ENCODE results near the gene NDUFB10.
A peak's percentile ranks its signal among the peaks of the same experiment; 100 is the strongest.
"Not testable (repeated sequence)": the region's sequence is repeated elsewhere in the genome, so short reads cannot be mapped to it uniquely, and the experiment has no call there.

NDUFB10 gene

DNA sequence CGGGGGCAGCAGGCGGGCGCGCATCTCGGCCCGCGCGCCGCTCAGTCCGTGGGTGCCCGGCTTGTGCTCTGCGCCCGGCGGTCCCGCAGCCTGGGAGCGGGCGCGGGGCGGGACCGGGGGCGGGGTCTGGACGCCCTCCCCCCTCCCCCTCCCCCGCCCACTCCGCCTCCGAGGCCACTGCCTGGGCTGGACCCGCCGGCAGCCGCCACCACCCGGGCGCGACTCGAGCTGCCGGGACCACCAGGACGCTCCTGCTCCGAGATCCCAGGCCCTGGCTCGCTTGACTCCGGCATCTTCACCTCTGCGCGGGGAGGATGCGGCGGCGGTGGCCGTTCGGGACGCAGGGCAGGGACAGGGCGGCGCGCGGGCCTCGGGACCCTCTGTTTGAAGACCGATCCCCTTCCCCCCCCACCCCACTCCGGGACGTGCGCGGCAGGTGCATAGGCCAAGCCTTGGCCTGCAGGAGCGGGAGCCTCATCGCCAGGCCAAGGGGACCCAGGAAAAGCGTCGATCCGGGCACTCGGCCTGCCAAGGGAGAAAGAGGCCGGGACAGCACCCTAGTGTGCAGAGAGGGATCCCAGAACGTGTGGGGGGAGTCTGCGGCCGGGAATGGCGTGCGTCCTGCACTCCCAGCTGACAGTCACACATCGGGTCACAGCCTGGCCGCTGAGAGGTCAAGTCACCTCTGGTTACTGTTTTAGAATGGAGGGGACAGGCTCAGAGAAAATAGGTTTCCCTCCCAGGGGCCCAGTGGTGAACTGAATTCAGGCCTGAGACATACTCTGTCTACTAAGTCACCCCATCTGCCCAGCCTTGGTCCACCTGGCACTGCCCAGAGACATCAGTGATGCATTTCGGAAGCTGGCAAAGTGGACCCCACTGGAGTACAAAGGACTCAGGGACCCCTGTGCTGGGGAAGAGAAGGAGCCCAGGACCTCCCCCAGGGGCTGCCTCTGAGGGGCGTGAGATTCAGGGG, 40.7 kb upstream of the NDUFB10 start, which contains the start of gene HS3ST6:
TSS of gene HS3ST6 (minus strand) at position 65 of the 976 bp plus-strand sequence. CDS start 92 bp downstream, outside the sequence.
- peaks cover 96% of the 10 kb centered on the region for H3K27me3 Mint-ChIP-seq
- no peak within 1 kb of the TSS for H3K27ac Mint-ChIP-seq
- no peaks in the 10 kb centered on the region for H3K9me3 Mint-ChIP-seq
- DNase-seq = no peak
- no peaks in the 10 kb centered on the region for H3K4me1 Mint-ChIP-seq
- CTCF ChIA-PET = no interaction called here
- no peak within 1 kb of the TSS for H3K4me3 Mint-ChIP-seq
- H3K36me3 Mint-ChIP-seq = no peaks in the 10 kb centered on the region

DNA sequence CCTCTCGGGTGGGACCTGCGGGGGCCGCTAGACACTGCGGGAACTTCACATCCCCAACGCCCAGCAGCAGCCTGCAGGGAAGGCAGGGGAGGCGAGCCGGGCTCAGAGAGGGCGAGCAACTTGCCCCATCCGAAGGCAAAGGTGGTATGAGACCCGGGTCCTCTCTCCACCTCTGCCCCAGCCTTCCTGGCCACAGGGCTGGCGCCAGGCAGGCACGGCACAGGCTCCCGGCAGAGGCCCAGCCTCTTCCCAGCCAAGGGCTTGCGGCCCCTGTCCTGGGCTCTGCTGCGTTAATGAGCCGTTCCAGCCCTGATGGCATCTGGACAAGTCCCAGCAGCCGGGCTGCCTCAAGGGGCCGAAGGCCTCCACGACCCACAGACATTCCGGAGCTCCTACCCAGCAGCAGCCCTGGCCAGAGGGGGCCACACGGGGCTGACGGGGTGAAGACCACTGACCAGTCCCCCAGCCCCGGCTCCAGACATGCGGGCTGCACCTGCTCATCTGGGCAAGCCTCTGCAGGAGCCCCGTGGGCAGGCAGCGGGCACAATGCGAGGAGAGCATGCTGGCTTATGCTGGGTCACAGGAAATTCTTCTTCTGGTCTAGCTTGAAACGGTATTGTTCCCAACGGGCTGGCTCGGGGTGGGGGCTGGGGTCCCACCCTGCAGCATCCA, 39.9 kb upstream of the NDUFB10 start:
- Mint-ChIP-seq H3K4me3 (no peak overlapping the region), H3K36me3 (no peaks in the 10 kb centered on the region), H3K27ac (no peak overlapping the region), H3K27me3 (peaks cover 96% of the 10 kb centered on the region), H3K4me1 (no peaks in the 10 kb centered on the region), H3K9me3 (no peaks in the 10 kb centered on the region)
- CTCF ChIA-PET = no interaction called here
- no peak for DNase-seq

DNA sequence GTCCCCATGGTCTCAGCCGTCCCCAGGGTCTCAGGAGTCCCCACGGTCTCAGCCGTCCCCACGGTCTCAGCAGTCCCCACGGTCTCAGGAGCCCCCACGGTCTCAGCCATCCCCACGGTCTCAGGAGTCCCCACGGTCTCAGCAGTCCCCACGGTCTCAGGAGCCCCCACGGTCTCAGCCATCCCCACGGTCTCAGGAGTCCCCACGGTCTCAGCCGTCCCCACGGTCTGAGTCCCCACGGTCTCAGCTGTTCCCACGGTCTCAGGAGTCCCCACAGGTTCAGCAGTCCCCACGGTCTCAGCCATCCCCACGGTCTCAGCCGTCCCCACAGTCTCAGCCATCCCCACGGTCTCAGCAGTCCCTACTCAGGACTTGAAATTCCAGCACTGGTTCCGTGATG, 39.2 kb upstream of the NDUFB10 start:
- H3K4me1 Mint-ChIP-seq, CTCF ChIA-PET: not testable (repeated sequence)

DNA sequence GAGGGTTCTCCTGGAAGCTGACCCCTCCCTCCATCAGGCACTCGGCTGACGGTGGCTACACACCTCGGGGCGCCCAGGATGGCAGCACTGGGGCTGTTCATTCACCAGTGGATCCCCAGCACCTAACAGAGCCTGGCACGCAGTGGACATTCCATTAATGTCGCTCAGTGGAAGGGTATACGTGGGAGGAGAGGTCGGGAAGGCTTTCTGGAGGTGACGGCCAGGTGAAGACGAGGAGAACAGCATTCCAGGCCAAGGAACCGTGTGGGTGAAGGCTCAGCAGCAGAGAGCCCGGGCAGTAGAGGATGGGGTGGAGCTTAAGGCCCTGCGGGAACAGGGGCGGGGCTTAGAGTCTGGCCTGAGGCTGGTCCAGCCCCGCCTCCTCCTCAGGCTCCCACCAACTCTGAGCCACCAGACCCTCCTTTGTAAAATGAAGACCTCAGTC, 38.6 kb upstream of the NDUFB10 start:
- DNase-seq = no peak
- Mint-ChIP-seq H3K27me3 (peaks cover 95% of the 10 kb centered on the region), H3K27ac (no peak overlapping the region), H3K36me3 (no peaks in the 10 kb centered on the region), H3K4me1 (no peaks in the 10 kb centered on the region), H3K9me3 (no peaks in the 10 kb centered on the region), H3K4me3 (no peak overlapping the region)
- CTCF ChIA-PET = no interaction called here

More for the DNA sequence above, 39.2 kb upstream of the NDUFB10 start:
- not testable (repeated sequence) for DNase-seq, H3K36me3 Mint-ChIP-seq, H3K4me3 Mint-ChIP-seq, H3K27ac Mint-ChIP-seq, H3K9me3 Mint-ChIP-seq
- peaks cover 96% of the 10 kb centered on the region for H3K27me3 Mint-ChIP-seq

DNA sequence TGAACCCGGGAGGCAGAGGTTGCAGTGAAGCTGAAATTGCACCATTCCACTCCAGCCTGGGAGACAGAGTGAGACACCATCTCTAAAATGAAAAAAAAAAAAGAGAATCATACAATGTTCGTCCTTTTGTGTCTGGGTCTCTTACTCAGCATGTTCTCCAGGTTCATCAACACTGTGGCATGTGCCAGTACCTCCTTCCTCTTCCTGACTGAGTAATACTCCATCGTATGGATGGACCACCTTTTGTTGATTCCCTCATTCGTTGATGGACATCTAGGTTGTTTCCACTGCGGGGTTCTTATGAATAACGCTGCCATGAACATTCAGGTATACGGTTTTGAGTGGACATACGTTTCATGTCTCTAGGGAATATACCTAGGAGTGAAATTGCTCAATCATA, 37.0 kb upstream of the NDUFB10 start:
- no peaks in the 10 kb centered on the region for H3K9me3 Mint-ChIP-seq
- CTCF ChIA-PET = no interaction called here
- no peak overlapping the region for H3K27ac Mint-ChIP-seq
- peaks cover 83% of the 10 kb centered on the region for H3K27me3 Mint-ChIP-seq
- DNase-seq = no peak
- H3K4me1 Mint-ChIP-seq = no peaks in the 10 kb centered on the region
- H3K4me3 Mint-ChIP-seq = no peak overlapping the region
- no peaks in the 10 kb centered on the region for H3K36me3 Mint-ChIP-seq

DNA sequence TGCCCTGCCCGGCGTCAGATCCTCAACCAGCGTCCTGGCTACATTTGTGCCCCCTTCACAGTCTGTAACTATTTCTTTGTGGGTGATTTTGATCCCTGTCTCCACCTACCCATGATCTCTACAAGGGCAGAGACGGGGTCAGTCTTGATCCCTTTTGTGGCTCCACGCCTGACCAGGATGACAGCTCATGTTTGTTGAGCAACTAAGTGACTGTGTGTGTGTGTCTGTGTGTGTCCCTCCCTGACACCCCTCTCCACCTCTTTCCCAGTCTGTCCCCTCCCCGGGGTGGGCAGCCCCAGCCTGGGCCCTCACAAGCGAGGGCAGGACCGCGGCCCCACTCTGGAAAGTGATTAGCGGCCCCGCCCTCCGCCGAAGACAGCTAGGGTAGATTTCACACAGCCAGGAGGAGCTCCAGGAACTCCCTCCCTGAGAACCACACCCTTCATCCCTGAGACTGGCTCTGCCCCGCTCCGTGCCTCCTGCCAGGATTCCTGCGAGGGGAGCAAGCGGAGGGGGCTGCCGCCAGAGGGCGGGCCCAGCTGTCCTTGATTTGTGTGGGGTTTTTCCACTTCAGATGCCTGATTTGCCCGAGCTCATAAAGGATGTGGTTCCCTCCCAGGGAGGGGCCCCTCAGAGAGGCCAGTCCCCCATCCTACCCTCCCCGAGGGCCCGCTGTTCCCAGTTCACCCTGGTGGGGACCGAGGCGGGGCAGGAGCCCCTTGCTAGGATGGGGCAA, 35.9 kb upstream of the NDUFB10 start:
- no peak overlapping the region for H3K4me3 Mint-ChIP-seq
- no peaks in the 10 kb centered on the region for H3K36me3 Mint-ChIP-seq
- H3K4me1 Mint-ChIP-seq = no peaks in the 10 kb centered on the region
- H3K27me3 Mint-ChIP-seq = peaks cover 81% of the 10 kb centered on the region
- H3K27ac Mint-ChIP-seq = no peak overlapping the region
- no peaks in the 10 kb centered on the region for H3K9me3 Mint-ChIP-seq
- CTCF ChIA-PET = interaction anchor here (1.3 to 1.4 kb wide), 2 partner anchors 15 to 110 kb away, joined by 3 to 6 read pairs; no protein-coding TSS in a partner anchor
- DNase-seq = no peak

DNA sequence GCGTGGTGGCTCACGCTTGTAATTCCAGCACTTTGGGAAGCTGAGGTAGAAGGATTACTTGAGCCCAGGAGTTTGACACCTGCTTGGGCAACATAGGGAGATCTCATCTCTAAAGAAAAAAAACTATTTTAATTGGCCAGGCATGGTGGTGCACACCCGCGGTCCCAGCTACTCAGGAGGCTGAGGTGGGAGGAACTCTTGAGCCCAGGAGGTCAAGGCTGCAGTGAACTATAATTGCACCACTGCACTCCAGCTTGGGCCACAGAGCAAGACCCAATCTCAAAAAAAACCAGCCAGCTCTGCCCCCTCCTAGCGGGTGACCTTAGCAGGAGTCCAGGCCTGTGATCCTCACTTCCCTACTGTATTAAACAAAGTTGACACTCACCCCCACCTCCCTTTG, 35.2 kb upstream of the NDUFB10 start:
- Mint-ChIP-seq H3K27ac (no peak overlapping the region), H3K9me3 (no peaks in the 10 kb centered on the region), H3K27me3 (peaks cover 74% of the 10 kb centered on the region), H3K4me1 (peaks cover 1% of the 10 kb centered on the region), H3K36me3 (no peaks in the 10 kb centered on the region), H3K4me3 (no peak overlapping the region)
- DNase-seq = no peak
- CTCF ChIA-PET = interaction anchor here (1.3 to 1.4 kb wide), 2 partner anchors 15 to 111 kb away, joined by 3 to 6 read pairs; no protein-coding TSS in a partner anchor

DNA sequence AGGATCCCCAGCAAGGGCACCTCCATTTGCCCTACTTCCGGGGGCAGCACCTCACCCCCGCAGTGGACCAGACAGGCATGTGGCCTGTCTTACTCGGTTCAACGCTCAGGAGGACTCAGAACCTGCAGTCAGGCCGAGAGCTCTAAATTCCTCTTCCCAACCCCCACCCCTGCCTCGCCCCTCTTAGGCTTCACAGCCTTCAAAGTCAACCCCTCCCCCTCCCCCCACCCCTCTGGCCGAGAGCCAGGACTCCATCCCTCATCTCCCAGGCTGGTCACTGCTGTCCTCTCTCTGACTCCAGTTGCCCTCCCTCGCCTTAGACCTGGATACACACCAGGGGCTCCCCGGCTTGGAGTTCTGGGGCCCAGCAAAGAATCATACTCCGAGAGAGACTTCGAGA, 33.1 kb upstream of the NDUFB10 start:
- no peak overlapping the region for H3K4me3 Mint-ChIP-seq
- H3K27me3 Mint-ChIP-seq = peaks cover 57% of the 10 kb centered on the region
- peaks cover 4% of the 10 kb centered on the region for H3K4me1 Mint-ChIP-seq
- CTCF ChIA-PET = no interaction called here
- no peaks in the 10 kb centered on the region for H3K9me3 Mint-ChIP-seq
- DNase-seq = no peak
- H3K36me3 Mint-ChIP-seq = no peaks in the 10 kb centered on the region
- H3K27ac Mint-ChIP-seq = no peak overlapping the region

DNA sequence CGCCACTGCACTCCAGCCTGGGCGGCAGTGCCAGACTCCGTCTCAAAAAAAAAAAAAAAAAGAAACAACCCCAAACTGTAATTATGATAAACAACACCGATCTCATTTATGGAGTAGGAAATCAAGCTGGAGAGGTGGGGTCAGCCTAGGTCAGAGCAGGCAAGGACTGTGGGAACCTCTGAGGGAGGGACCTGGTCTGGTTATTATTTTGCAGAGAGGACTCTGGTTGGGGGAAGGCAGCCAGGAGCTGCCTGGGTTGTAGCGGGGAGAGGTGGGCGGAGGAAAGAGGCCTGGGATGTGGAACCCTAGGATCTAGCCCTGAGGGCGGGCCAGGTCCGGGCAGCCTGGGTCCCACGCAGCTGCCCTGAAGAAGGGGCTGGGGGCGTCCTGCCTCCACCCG, 30.2 kb upstream of the NDUFB10 start:
- peak overlapping the region; percentile 63 for H3K4me3 Mint-ChIP-seq
- no peak overlapping the region for H3K27ac Mint-ChIP-seq
- H3K9me3 Mint-ChIP-seq = no peaks in the 10 kb centered on the region
- peaks cover 45% of the 10 kb centered on the region for H3K27me3 Mint-ChIP-seq
- H3K4me1 Mint-ChIP-seq = peaks cover 4% of the 10 kb centered on the region
- H3K36me3 Mint-ChIP-seq = no peaks in the 10 kb centered on the region
- DNase-seq = peak; percentile 39
- CTCF ChIA-PET = interaction anchor here (1.0 to 2.5 kb wide), 7 partner anchors 8 to 146 kb away, joined by 3 to 10 read pairs (median 4); partner anchors contain the start of genes MSRB1, NUBP2 and SPSB3

DNA sequence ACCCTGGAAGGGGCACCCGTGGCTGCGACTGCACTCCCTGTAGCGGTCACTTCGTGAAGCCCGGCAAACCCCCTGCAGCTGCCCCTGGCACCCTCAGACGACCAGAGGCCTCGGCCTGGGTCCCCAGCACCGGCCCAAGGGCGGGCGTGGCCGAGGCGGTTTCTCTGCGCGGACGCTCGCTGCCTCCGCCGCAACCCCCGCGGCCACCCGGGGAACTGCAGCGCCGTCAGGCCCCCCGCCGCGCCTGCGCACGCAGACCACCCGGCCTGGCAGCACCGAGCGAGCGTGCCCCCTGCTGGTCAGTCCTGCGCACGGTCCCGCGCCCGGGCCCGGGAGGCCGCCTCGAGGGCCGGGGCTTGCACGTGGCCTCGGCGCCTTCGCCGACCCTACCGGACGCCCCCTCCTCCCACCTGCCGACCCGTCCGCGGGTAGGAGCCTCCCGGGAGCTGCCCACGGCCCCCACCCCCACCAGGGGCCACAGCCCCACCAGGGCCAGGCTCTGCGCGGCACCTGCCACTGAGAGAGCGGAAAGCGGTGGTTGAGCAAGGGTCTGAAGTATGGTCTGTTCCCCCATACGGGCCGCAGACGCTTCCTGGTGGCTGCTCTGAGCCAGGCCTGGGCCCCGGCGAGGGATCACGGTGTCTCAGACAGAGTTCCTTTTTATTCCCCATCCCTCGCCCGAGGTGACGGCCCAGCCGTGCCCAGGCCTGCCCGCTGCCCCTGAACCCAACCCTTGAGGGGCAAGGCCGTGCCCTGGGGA, 29.6 kb upstream of the NDUFB10 start:
- Mint-ChIP-seq H3K36me3 (no peaks in the 10 kb centered on the region), H3K9me3 (no peaks in the 10 kb centered on the region), H3K4me1 (peaks cover 4% of the 10 kb centered on the region), H3K27me3 (peaks cover 39% of the 10 kb centered on the region), H3K4me3 (peak overlapping the region; percentile 35), H3K27ac (no peak overlapping the region)
- DNase-seq = peak; percentile 91
- CTCF ChIA-PET = interaction anchor here (1.0 to 2.5 kb wide), 5 partner anchors 11 to 147 kb away, joined by 3 to 10 read pairs (median 8); partner anchors contain the start of genes NUBP2 and SPSB3

DNA sequence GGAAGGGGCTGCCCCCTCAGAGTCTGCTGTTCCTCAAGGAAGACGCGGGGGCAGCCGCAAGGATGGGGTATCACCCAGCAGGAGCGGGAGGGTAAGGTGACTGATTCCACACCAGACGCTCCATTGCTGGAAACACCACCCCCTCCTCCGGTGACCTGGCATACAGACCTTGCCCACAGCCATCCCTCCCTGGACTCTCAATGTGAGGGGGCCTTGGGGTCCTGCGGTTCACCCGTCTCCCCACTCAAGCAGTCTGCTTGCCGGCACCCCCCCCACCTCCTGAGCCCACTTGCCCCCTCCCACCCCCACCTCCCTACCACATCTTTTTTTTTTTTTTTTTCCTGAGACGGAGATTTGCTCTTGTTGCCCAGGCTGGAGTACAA, 29.0 kb upstream of the NDUFB10 start:
- Mint-ChIP-seq H3K9me3 (no peaks in the 10 kb centered on the region), H3K4me1 (peaks cover 4% of the 10 kb centered on the region), H3K27me3 (peaks cover 33% of the 10 kb centered on the region), H3K36me3 (no peaks in the 10 kb centered on the region), H3K4me3 (no peak overlapping the region), H3K27ac (no peak overlapping the region)
- no peak for DNase-seq
- CTCF ChIA-PET = interaction anchor here (0.8 to 2.5 kb wide), 3 partner anchors 10 to 68 kb away, joined by 3 to 8 read pairs (median 3); no protein-coding TSS in a partner anchor

DNA sequence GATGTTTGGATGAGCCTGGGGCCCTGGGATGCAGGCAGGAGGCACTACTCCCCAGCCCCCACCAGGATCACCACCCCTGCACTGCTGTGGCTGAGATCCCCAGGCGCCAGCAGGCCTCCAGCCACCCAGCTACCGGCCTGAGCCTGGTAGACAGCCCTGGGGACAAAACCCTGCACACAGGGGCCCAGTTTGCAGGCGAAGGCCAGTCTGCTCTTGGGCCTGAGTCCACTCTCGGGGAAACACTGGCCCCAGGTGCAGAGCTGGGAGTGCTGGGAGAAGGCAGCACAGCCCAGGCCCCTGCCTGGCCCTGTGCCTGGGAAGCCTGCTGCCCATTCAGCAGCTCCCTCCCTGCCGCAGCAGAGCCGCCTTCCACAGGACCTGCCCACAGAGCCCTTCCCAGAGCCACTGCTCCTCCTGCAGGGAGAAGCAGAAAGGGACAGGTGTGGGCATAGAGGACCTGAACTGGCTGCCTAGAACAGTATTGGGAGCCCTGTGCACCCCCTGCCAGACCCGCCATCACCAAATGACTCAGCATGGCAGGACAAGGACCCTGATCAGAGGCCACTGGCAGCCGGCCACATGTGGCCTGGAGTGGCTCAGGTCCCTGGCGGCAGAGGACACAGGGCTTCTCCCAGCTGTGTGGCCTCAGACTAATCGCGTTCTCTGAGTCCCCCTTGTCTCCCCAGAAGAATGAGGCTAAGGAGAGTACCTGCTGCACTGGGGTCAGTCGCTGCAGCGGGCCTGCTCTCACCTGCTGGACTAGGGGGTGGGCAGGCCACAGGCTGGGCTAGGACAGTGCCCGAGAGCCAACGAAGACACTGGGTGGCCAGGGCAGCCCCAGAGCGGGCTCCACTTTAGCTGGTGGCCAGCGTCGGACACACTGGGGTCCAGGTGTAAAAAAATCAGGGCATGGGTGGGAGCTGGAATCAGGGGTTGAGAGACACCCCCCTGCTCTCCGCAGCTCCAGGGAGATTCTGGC, 27.0 kb upstream of the NDUFB10 start:
- Mint-ChIP-seq H3K36me3 (no peaks in the 10 kb centered on the region), H3K27ac (no peak overlapping the region), H3K4me3 (no peak overlapping the region), H3K27me3 (peaks cover 26% of the 10 kb centered on the region), H3K9me3 (no peaks in the 10 kb centered on the region), H3K4me1 (peaks cover 4% of the 10 kb centered on the region)
- no peak for DNase-seq
- CTCF ChIA-PET = interaction anchor here (1.5 kb wide), 1 partner anchor 9 kb away, joined by 3 read pairs; no protein-coding TSS in a partner anchor

Data from activated naive CD4-positive, alpha-beta T cell treated with anti-CD3 and anti-CD28 coated beads, Interleukin-2, amount 10 ng/mL, durations not matched to agents 7 days and 5 days (primary cell).